IMR-90 (cell line): Measurements from ENCODE around the gene JAKMIP3. TPM values are rescaled to one million over a fixed set of nuclear protein-coding genes. Genes with fewer than 3 reads are reported as not detected.

Experiments used
- ATAC-seq: fragments of 200-7000 bp; cut with Tn5 transposase; 2 replicates; pipeline ENCODE4 v1.9.1; 2020; ENCODE audit warnings: low read depth, mild to moderate bottlenecking, moderate library complexity
- BruUV-seq: library from RNA; stranded (reverse); fragments of 400-500 nt; replicated peaks from 2 replicates; lab custom pipeline; 2021; lab: Mats Ljungman, UMichigan
- CTCF ChIA-PET: fragments of 300-600 bp; formaldehyde crosslinking; extraction: SDS; loops from one replicate; lab custom pipeline; 2021; ENCODE audit warnings: antibody characterized with exemption; lab: Yijun Ruan, JAX
- POLR2A ChIA-PET: fragments of 300-600 bp; sonication (Branson Sonifier 250); formaldehyde crosslinking; loops from one replicate; lab custom pipeline; 2022; ENCODE audit warnings: antibody characterized with exemption; ENCODE audit not compliant: unreplicated experiment; lab: Charles Lee
- DNase-seq: peaks from one replicate; pipeline ENCODE4 v3.0.0; 2013
- H2AFZ ChIP-seq: replicated peaks from 2 replicates; pipeline ENCODE3; 2013; ENCODE audit warnings: low read length, mild to moderate bottlenecking; ENCODE audit not compliant: poor library complexity
- H2AK5ac ChIP-seq: 2 replicates; pipeline ENCODE4 v1.6.1; 2013; ENCODE audit warnings: low read depth, low read length, inconsistent platforms
- H2AK9ac ChIP-seq: replicated peaks from 2 replicates; pipeline ENCODE3; 2013; ENCODE audit warnings: mild to moderate bottlenecking, low read depth, low read length, moderate library complexity; ENCODE audit not compliant: poor library complexity
- H2BK120ac ChIP-seq: 2 replicates; pipeline ENCODE4 v1.6.1; 2013; ENCODE audit warnings: low read depth, low read length, inconsistent platforms
- H2BK15ac ChIP-seq: 3 replicates; pipeline ENCODE4 v1.6.1; 2013; ENCODE audit warnings: low read depth, low read length, inconsistent platforms
- H2BK20ac ChIP-seq: 2 replicates; pipeline ENCODE4 v1.6.1; 2013; ENCODE audit warnings: low read depth, mild to moderate bottlenecking, inconsistent platforms, low read length, moderate library complexity
- H2BK5ac ChIP-seq: 2 replicates; pipeline ENCODE4 v1.6.1; 2013; ENCODE audit warnings: mild to moderate bottlenecking, low read depth, low read length, inconsistent platforms; ENCODE audit not compliant: poor library complexity, severe bottlenecking
- H3K14ac ChIP-seq: replicated peaks from 2 replicates; pipeline ENCODE4 v1.6.1; 2013; ENCODE audit warnings: low read depth, low read length, inconsistent platforms
- H3K18ac ChIP-seq: 2 replicates; pipeline ENCODE4 v1.6.1; 2013; ENCODE audit warnings: low read depth, low read length, control low read depth
- H3K23ac ChIP-seq: 2 replicates; pipeline ENCODE4 v1.6.1; 2013; ENCODE audit warnings: low read depth, low read length, inconsistent platforms
- H3K27ac ChIP-seq: 2 replicates; pipeline ENCODE4 v1.5.1; 2013; ENCODE audit warnings: mild to moderate bottlenecking, control low read depth, low read length; ENCODE audit not compliant: insufficient read depth
- H3K27me3 ChIP-seq: 2 replicates; pipeline ENCODE4 v1.6.1; 2013; ENCODE audit warnings: low read length; ENCODE audit not compliant: control insufficient read depth, insufficient read depth
- H3K36me3 ChIP-seq: 2 replicates; pipeline ENCODE4 v1.6.1; 2013; ENCODE audit warnings: low read length, mixed read lengths; ENCODE audit not compliant: control insufficient read depth, insufficient read depth
- H3K4ac ChIP-seq: 2 replicates; pipeline ENCODE4 v1.6.1; 2013; ENCODE audit warnings: low read depth, low read length, inconsistent platforms
- H3K4me1 ChIP-seq: 2 replicates; pipeline ENCODE4 v1.6.1; 2013; ENCODE audit warnings: low read length, mixed read lengths; ENCODE audit not compliant: control insufficient read depth, insufficient read depth
- H3K4me2 ChIP-seq: 2 replicates; pipeline ENCODE4 v1.6.1; 2013; ENCODE audit warnings: low read depth, mild to moderate bottlenecking, control low read depth, low read length, moderate library complexity
- H3K4me3 ChIP-seq: 2 replicates; pipeline ENCODE4 v1.5.1; 2013; ENCODE audit warnings: low read depth, mild to moderate bottlenecking, control low read depth, low read length, moderate library complexity; ENCODE audit not compliant: insufficient read depth
- H3K56ac ChIP-seq: 2 replicates; pipeline ENCODE4 v1.6.1; 2013; ENCODE audit warnings: low read length, inconsistent platforms; ENCODE audit not compliant: insufficient read depth; ENCODE audit errors: extremely low read depth
- H3K79me1 ChIP-seq, 2 experiments: 2 replicates each; pipeline ENCODE4 v1.6.1; 2013; ENCODE audit warnings: low read length in 2 of 2, inconsistent platforms in 1 of 2, low read depth in 1 of 2
- H3K9ac ChIP-seq: 2 replicates; pipeline ENCODE4 v1.6.1; 2013; ENCODE audit warnings: low read depth, low read length, control low read depth
- H3K9me1 ChIP-seq: 2 replicates; pipeline ENCODE4 v1.6.1; 2013; ENCODE audit warnings: low read length, inconsistent platforms; ENCODE audit not compliant: insufficient read depth
- H3K9me3 ChIP-seq: 2 replicates; pipeline ENCODE4 v1.6.1; 2013; ENCODE audit warnings: low read length; ENCODE audit not compliant: control insufficient read depth, insufficient read depth
- H4K20me1 ChIP-seq: 2 replicates; pipeline ENCODE4 v1.6.1; 2013; ENCODE audit warnings: low read length, inconsistent platforms; ENCODE audit not compliant: insufficient read depth
- H4K5ac ChIP-seq: 2 replicates; pipeline ENCODE4 v1.6.1; 2013; ENCODE audit warnings: mild to moderate bottlenecking, low read depth, low read length, control low read depth
- H4K8ac ChIP-seq, 2 experiments: 2 replicates each; pipeline ENCODE4 v1.6.1; 2013; ENCODE audit warnings: low read depth in 2 of 2, low read length in 2 of 2, control low read depth in 1 of 2, inconsistent platforms in 1 of 2
- H4K91ac ChIP-seq: 2 replicates; pipeline ENCODE4 v1.6.1; 2013; ENCODE audit warnings: low read depth, low read length, inconsistent platforms; ENCODE audit not compliant: insufficient read depth
- FOS ChIP-seq: fragments of 150-350 bp; IDR thresholded peaks from 2 replicates; pipeline ENCODE4 v1.6.1; 2016; ENCODE audit warnings: low read depth, low read length
- MXI1 ChIP-seq: IDR thresholded peaks from 2 replicates; pipeline ENCODE4 v1.6.1; 2012; ENCODE audit warnings: low read depth, mild to moderate bottlenecking, low read length, moderate library complexity, borderline replicate concordance
- NFE2L2 ChIP-seq: fragments of 150-350 bp; IDR thresholded peaks from 2 replicates; pipeline ENCODE4 v1.6.1; 2016; ENCODE audit warnings: low read depth, mild to moderate bottlenecking, low read length
- POLR2A ChIP-seq: IDR thresholded peaks from 2 replicates; pipeline ENCODE4 v1.6.1; 2012; ENCODE audit warnings: mild to moderate bottlenecking, low read depth, low read length
- WGBS, 2 experiments: methylation state at CpG; one replicate each; pipeline versions ENCODE4 v1.1.5 to v1.1.7; 2013; ENCODE audit warnings: missing lambda C conversion rate in 2 of 2; ENCODE audit not compliant: insufficient read length in 1 of 2; ENCODE audit errors: extremely low coverage in 2 of 2; 5-methylcytosine and 5-hydroxymethylcytosine counted together
- dilution Hi-C: fragments of 300-500 bp; cut with HindIII; formaldehyde crosslinking; loops from one replicate; pipeline ENCODE4 v1.14.3; 2018; ENCODE audit warnings: low sequenced_read_pairs; ENCODE audit not compliant: unreplicated experiment
- in situ Hi-C: fragments of 300-500 bp; cut with MboI; formaldehyde crosslinking; loops from 3 replicates; pipeline ENCODE4 v1.14.3; 2019; ENCODE audit warnings: low sequenced_read_pairs, inconsistent platforms, mixed read lengths
- intact Hi-C: fragments of 100-400 bp; cut with micrococcal nuclease; formaldehyde crosslinking; loops from 2 replicates; pipeline ENCODE4 v1.10.0; 2022
- polyA plus RNA-seq, 3 experiments: library from polyadenylated mRNA; depleted of rRNA; stranded (reverse); fragments of >200 nt; gene quantifications; 2 replicates each; pipeline ENCODE4 v1.2.3, GENCODE V29; 2012; ENCODE audit warnings: low replicate concordance in 1 of 3
- total RNA-seq: library from RNA; depleted of rRNA; stranded (reverse); fragments of >200 nt; gene quantifications from 2 replicates; pipeline ENCODE4 v1.2.3, GENCODE V29; 2012

Gene JAKMIP3
- total and polyA plus RNA-seq, 2 of the 4 experiments (the other 2 are of a cell fraction): under 0.01 to 0.22 TPM

DNA sequence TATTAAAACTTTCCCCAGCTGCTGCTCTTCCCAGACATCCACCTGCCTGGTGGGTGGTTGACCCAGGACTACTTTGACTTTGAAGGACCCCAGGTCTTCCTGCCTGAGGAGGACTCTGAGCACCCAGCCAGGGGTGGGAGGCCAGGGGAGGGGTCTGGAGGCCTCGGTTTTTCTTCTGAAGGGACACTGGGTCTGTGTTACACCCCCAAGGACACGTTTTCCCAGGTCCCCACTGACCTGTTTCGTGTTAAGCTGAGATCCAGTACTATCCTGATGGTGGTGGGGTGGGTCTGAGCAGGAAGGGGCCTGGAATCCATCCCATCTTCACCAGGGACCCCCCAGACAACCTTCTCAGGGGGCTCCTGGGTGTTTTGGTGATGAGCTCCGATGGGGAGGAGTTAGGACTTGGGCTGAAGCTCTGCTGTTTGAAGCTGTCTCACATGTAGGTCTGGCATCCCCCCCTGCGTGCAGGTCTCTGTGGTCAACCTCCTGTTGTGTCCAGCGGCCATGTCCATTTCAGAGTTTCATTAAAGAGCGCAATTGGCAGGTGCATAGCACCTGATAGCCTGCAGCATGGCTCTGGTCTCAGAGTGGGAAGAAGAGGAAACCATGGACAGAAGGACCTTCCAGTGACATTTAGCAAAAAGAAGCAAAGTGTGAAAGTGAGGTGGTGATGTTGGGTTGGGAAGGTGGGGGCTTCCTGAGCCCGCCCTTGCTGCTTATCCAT lies 3.5 kb downstream of the JAKMIP3 start:
- H3K79me1 ChIP-seq: no peaks in the 10 kb centered on the region
- 33% methylated on average over 1 of the region's 8 CpGs; no CpG with 5 or more reads in 1 of the 2 experiments for WGBS, 2 experiments
- no peak overlapping the region for H2BK20ac ChIP-seq
- no peak overlapping the region for H3K4ac ChIP-seq
- no peak overlapping the region for H3K4me2 ChIP-seq
- H3K56ac ChIP-seq: no peak overlapping the region
- peaks cover 5% of the 10 kb centered on the region; the same call in 1 of the 2 replicates for H3K9me1 ChIP-seq
- peaks cover 7% of the 10 kb centered on the region; the same call in 1 of the 2 replicates for H3K27me3 ChIP-seq
- H3K18ac ChIP-seq: no peak overlapping the region
- H2BK15ac ChIP-seq: no peak overlapping the region
- DNase-seq: no peak
- no peak overlapping the region for H3K23ac ChIP-seq
- no peak overlapping the region for H3K14ac ChIP-seq
- no peak for ATAC-seq
- no peak overlapping the region for H2BK5ac ChIP-seq
- intact Hi-C loops: loop anchor here (5.0 kb wide), 1 partner anchor 87 kb away; the partner anchor contains the start of gene BNIP3
- no peak overlapping the region for H3K27ac ChIP-seq
- H4K91ac ChIP-seq: no peak overlapping the region
- no peak overlapping the region for H2AK9ac ChIP-seq
- in situ Hi-C loops: no loop called here
- no peaks in the 10 kb centered on the region for H4K20me1 ChIP-seq
- POLR2A ChIA-PET: no interaction called here
- H4K5ac ChIP-seq: no peak overlapping the region
- H2AK5ac ChIP-seq: no peak overlapping the region
- BruUV-seq: no TSS peak
- no peaks in the 10 kb centered on the region for H3K9me3 ChIP-seq
- CTCF ChIA-PET: no interaction called here
- no peak overlapping the region for H3K9ac ChIP-seq
- no peaks in the 10 kb centered on the region for H3K36me3 ChIP-seq
- peaks cover 6% of the 10 kb centered on the region; the same call in 1 of the 2 replicates for H3K4me1 ChIP-seq
- no peak overlapping the region for H2BK120ac ChIP-seq
- H4K8ac ChIP-seq: no peak overlapping the region
- no peak for TF ChIP-seq POLR2A
- no peak for TF ChIP-seq MXI1
- TF ChIP-seq FOS: no peak
- no peak for TF ChIP-seq NFE2L2
- H2AFZ ChIP-seq: no peak overlapping the region
- no peak overlapping the region for H3K4me3 ChIP-seq
- dilution Hi-C loops: no loop called here
